Osteocyte (in vitro differentiated cells): ENCODE data around the gene OGFOD3. TPM values are rescaled to one million over a fixed set of nuclear protein-coding genes. Genes with fewer than 3 reads are reported as not detected.

Experiments used
- DNase-seq: peaks from one replicate; pipeline ENCODE4 v3.0.0; 2021; ENCODE audit warnings: mixed read lengths; ENCODE audit not compliant: unreplicated experiment; ENCODE audit errors: extremely low spot score
- H3K27ac Mint-ChIP-seq: one replicate; pipeline ENCODE4 v1.8.0; 2021; ENCODE audit warnings: mild to moderate bottlenecking, mixed read lengths; ENCODE audit not compliant: unreplicated experiment
- H3K27me3 Mint-ChIP-seq: one replicate; pipeline ENCODE4 v1.8.0; 2021; ENCODE audit warnings: mixed read lengths; ENCODE audit not compliant: unreplicated experiment
- H3K36me3 Mint-ChIP-seq: one replicate; pipeline ENCODE4 v1.8.0; 2021; ENCODE audit warnings: mixed read lengths; ENCODE audit not compliant: unreplicated experiment
- H3K4me1 Mint-ChIP-seq: one replicate; pipeline ENCODE4 v1.8.0; 2021; ENCODE audit warnings: mixed read lengths; ENCODE audit not compliant: unreplicated experiment
- H3K4me3 Mint-ChIP-seq: one replicate; pipeline ENCODE4 v1.8.0; 2021; ENCODE audit warnings: mild to moderate bottlenecking, moderate library complexity, mixed read lengths; ENCODE audit not compliant: unreplicated experiment
- H3K9me3 Mint-ChIP-seq: one replicate; pipeline ENCODE4 v1.8.0; 2021; ENCODE audit warnings: mixed read lengths; ENCODE audit not compliant: unreplicated experiment
- total RNA-seq: library from RNA; stranded (reverse); gene quantifications from 2 replicates; pipeline ENCODE4 v1.2.1, GENCODE V29; 2021
- TF ChIP-seq, protein P1 (sequence below): fragments of 200-600 bp; sonication (generic); IDR thresholded peaks from 2 replicates; pipeline ENCODE4 v1.5.0; 2021; ENCODE audit warnings: antibody characterized with exemption, mild to moderate bottlenecking, moderate library complexity

The OGFOD3 gene
- total RNA-seq, 1 donor from 2014 or later: 32.8 TPM

- no peak overlapping the region for H3K4me3 Mint-ChIP-seq
- H3K27ac Mint-ChIP-seq: no peak overlapping the region
- H3K36me3 Mint-ChIP-seq: peaks cover 2% of the 10 kb centered on the region
- H3K9me3 Mint-ChIP-seq: no peaks in the 10 kb centered on the region
- H3K4me1 Mint-ChIP-seq: peaks cover 19% of the 10 kb centered on the region
- TF ChIP-seq, protein P1, sequence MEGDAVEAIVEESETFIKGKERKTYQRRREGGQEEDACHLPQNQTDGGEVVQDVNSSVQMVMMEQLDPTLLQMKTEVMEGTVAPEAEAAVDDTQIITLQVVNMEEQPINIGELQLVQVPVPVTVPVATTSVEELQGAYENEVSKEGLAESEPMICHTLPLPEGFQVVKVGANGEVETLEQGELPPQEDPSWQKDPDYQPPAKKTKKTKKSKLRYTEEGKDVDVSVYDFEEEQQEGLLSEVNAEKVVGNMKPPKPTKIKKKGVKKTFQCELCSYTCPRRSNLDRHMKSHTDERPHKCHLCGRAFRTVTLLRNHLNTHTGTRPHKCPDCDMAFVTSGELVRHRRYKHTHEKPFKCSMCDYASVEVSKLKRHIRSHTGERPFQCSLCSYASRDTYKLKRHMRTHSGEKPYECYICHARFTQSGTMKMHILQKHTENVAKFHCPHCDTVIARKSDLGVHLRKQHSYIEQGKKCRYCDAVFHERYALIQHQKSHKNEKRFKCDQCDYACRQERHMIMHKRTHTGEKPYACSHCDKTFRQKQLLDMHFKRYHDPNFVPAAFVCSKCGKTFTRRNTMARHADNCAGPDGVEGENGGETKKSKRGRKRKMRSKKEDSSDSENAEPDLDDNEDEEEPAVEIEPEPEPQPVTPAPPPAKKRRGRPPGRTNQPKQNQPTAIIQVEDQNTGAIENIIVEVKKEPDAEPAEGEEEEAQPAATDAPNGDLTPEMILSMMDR: no peak
- DNase-seq: no peak
- peaks cover 19% of the 10 kb centered on the region for H3K27me3 Mint-ChIP-seq
These were observed 71.8 kb downstream of the OGFOD3 start for GRCh38 chr17:82346342-82347300.

DNA sequence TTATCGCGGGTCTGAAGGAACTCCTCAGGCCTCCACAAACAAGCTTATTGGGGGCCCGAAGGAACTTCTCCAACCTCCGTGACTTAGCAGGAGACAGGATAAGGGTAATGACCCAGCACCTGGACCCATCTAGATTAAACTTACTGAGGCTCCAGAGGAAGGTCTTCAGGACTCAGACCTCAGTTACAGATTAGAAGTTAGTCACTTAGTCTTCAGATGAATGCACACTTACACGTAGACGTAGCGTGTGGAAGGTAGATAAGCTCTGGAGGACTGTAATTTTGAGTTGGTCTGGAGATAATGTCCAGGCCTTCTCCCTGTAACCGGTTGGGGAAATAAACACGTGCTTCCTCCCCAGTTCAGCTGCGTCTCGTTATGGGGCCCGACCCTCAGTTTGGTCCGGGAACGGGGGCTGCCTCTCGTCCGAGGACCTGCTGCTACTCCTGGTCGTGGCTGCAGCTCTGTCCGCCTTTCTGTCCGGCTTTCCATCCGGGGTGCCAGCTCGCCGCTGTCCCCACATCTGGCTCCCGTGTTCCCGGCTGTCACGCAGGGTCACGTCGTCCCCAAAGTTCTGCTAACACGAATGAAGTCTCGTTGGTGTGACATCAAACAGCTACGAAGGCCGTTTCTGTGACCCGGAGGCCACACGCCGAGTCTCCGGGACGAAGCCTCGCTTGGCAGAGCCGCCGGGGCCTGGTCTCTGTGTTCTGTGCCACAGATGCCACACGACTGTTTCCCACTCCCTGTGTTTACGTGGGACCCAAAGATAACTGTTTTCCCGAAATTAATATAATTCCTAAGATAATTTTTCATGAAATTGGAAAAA is 73.0 kb downstream of the OGFOD3 start:
- H3K27me3 Mint-ChIP-seq: peaks cover 19% of the 10 kb centered on the region
- H3K27ac Mint-ChIP-seq: no peak overlapping the region

DNA sequence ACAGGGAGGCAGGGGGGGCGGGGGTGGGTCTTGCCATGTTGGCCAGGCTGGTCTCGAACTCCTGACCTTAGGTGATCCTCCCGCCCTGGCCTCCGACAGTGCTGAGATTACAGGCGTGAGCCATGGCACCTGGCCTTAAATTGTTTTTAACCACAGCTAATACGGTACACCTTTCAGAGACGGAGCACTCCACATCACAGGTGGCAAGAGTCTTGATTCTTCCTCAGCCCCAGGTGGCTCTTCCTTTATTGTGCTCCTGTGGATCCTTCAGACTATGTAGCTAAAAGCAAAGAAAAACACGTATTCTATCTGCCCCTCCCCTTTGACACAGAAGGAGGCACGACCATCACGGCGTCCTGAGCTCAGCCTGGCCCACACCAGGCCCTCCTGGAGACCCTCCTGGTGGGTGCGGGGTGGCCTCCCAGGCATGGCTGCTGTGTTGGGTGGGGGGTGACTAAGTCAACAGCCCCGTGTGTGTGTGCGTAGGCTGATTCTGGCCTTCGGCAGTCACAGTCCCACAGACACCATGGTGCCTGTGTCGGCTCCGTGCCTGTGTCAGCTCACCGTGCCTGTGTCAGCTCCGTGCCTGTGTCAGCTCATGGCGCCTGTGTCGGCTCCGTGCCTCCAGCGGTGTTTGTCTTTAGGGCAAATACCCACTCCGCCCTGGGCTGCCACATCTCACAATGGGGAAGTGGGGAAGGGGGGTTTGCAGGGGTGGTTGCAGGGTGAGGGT is 74.0 kb downstream of the OGFOD3 start:
- TF ChIP-seq, protein P1: no peak
- Mint-ChIP-seq H3K4me3 (no peak overlapping the region), H3K36me3 (peaks cover 2% of the 10 kb centered on the region), H3K4me1 (peaks cover 17% of the 10 kb centered on the region), H3K27ac (no peak overlapping the region), H3K27me3 (peaks cover 16% of the 10 kb centered on the region), H3K9me3 (no peaks in the 10 kb centered on the region)
- no peak for DNase-seq

More for the DNA sequence above, 73.0 kb downstream of the OGFOD3 start:
- TF ChIP-seq, protein P1: no peak
- Mint-ChIP-seq H3K36me3 (peaks cover 2% of the 10 kb centered on the region), H3K4me3 (no peak overlapping the region), H3K9me3 (no peaks in the 10 kb centered on the region), H3K4me1 (peaks cover 19% of the 10 kb centered on the region)
- DNase-seq: no peak

DNA sequence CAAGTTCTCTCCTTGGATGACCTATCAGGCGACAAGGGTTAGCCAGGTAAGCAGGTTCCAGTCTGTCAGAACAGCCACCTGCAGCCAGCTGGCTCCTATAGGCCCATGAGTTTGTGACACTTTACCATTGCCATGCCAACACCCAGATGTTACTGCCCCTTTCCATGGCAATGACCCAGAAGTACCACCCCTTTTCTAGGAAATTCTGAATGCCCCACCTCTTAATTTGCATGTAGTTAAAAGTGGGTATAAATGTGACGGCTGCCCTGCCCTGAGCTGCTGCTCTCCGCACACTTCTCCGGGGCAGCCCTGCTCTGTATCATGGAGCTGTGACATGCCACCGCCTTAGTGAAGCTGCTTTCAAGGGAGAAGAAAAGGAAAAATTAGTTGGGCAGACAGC is 74.8 kb downstream of the OGFOD3 start:
- no peak for DNase-seq
- Mint-ChIP-seq H3K27me3 (peaks cover 9% of the 10 kb centered on the region), H3K4me3 (no peak overlapping the region), H3K36me3 (peaks cover 2% of the 10 kb centered on the region), H3K27ac (no peak overlapping the region), H3K4me1 (peaks cover 17% of the 10 kb centered on the region), H3K9me3 (no peaks in the 10 kb centered on the region)
- TF ChIP-seq, protein P1: no peak
